Fibroblast of lung (primary cell): ENCODE measurements around the gene GALNT18.

Source experiments
- CTCF ChIP-seq, 2 donors: IDR thresholded peaks in 1 of 2; conservative IDR thresholded peaks in 1 of 2; 1 replicate in 1 of 2; 2 replicates in 1 of 2; pipeline ENCODE4 v1.5.1; 2011 to 2012; ENCODE audit warnings: low read length in 2 of 2, control low read depth in 1 of 2, inconsistent platforms in 1 of 2, low read depth in 1 of 2, mild to moderate bottlenecking in 1 of 2
- EZH2 ChIP-seq: IDR thresholded peaks from 2 replicates; pipeline ENCODE4 v1.5.1; 2012; ENCODE audit warnings: low read length, control low read depth, mild to moderate bottlenecking; ENCODE audit errors: missing control alignments

GRCh38 chr11:11668274-11668673, 46.5 kb upstream of the GALNT18 start:
- TF ChIP-seq CTCF (conservative IDR thresholded peaks at IDR 0.05 in 1 of 2, IDR thresholded peaks at IDR 0.05 in 1 of 2; ENCODE audit: low read depth in 1 of 2, low read length in 2 of 2) (no peak), EZH2 (no peak)
